ENCODE measurements around the gene CDK15.
"Not testable (repeated sequence)": the region's sequence is repeated elsewhere in the genome, so short reads cannot be mapped to it uniquely, and the experiment has no call there.

The CDK15 gene

DNA sequence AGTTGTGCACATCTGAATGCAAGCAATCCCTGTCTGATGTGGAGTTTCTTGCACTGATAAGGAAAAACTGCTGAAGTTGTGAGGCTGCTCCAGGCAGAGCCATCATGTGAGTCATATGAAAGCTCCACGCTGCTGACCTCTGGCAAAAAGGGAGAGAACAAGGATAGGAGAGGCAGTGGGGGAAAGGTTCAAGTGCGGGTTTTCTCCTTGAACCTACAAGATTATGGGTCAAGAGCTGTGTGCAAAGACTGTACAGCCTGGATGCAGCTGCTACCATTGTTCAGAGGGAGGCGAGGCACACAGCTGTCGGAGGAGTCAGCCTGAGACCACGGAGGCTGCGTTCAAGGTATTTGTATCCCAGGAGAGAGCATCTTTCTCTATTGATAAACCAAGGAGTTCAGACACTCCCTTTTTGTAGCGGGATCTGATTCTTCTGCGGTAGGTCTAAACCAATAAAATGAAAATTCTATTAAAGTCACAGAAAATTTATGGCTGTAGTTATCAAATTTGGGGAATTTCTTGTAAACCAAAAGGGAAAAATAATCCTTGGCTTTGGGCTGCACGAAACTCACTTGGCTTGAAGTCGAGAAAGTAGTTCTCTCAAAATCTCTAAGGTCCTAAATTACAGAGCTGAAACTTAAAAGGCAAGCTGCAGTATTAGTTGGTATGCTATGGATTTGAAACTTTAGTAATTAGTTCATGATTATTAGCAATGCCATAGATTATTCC lies at the start of gene CDK15:
Gene CDK15, plus strand, starts transcription at position 96 of the 729 bp plus-strand sequence. Its CDS starts 128 bp downstream, at position 224.
- H3K4me1 ChIP-seq (ENCODE audit: control insufficient read depth, insufficient read depth, low read length), result peaks cover 9% of the 10 kb centered on the region
- no peak within 1 kb of the TSS for H3K9ac ChIP-seq (ENCODE audit: low read depth, low read length)
- H3K36me3 ChIP-seq (ENCODE audit: control insufficient read depth, insufficient read depth, low read length), result no peaks in the 10 kb centered on the region
- H3K27me3 ChIP-seq (ENCODE audit: control insufficient read depth, insufficient read depth, low read length), result no peaks in the 10 kb centered on the region
- no peaks in the 10 kb centered on the region for H3K9me3 ChIP-seq (ENCODE audit: control insufficient read depth, insufficient read depth, low read length)
- no peak within 1 kb of the TSS for H3K4me3 ChIP-seq (ENCODE audit: low read depth, low read length)

DNA sequence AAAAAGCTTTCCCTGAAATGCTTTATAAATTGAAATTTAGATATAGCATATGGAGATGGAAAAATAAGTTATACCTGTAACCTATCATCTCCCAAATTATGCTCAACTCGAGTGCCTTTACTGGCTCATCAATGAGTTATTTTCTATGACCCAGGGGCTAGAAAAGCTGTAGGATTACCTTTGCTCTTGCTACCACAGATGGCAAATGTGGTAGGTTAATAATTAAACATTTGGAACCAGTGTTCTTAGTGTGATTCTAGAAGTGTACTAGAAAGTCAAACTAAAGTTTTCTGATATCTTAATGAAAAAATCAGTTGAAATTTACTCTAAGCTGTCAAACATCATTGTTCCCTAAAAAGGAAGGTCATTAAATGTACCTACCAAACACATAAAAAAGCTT lies 48.1 kb upstream of the CDK15 start:
- no peaks in the 10 kb centered on the region for H3K27me3 ChIP-seq (ENCODE audit: control insufficient read depth, insufficient read depth, low read length)

DNA sequence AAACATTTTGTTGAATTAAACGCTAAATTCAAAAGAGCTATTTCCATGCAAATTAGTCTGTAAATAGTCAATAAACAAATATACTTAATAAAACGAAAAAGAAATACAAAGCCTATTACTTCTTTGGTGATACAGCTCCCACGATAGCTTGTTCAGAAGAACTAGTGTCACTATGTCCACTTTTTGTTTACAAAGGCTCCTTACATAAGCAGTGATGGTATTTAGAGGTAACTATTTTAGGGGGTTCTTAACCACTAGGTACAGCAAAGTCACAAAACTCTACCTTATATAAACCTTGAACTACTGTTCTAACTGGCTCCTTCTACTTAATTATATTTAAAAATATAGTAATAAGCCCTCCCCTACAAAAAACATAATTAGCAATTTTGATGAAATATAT lies 47.5 kb upstream of the CDK15 start:
- Histone ChIP-seq H3K36me3 (ENCODE audit: control insufficient read depth, insufficient read depth, low read length) (no peaks in the 10 kb centered on the region), H3K4me1 (ENCODE audit: control insufficient read depth, insufficient read depth, low read length) (no peaks in the 10 kb centered on the region), H3K9ac (ENCODE audit: low read depth, low read length) (no peak overlapping the region), H3K4me3 (ENCODE audit: low read depth, low read length) (no peak overlapping the region), H3K9me3 (ENCODE audit: control insufficient read depth, insufficient read depth, low read length) (no peaks in the 10 kb centered on the region), H3K27me3 (ENCODE audit: control insufficient read depth, insufficient read depth, low read length) (no peaks in the 10 kb centered on the region)

More for the DNA sequence above, 48.1 kb upstream of the CDK15 start:
- H3K36me3 ChIP-seq (ENCODE audit: control insufficient read depth, insufficient read depth, low read length), result no peaks in the 10 kb centered on the region
- no peaks in the 10 kb centered on the region for H3K4me1 ChIP-seq (ENCODE audit: control insufficient read depth, insufficient read depth, low read length)
- H3K4me3 ChIP-seq (ENCODE audit: low read depth, low read length), result no peak overlapping the region
- H3K9me3 ChIP-seq (ENCODE audit: control insufficient read depth, insufficient read depth, low read length), result no peaks in the 10 kb centered on the region
- no peak overlapping the region for H3K9ac ChIP-seq (ENCODE audit: low read depth, low read length)

DNA sequence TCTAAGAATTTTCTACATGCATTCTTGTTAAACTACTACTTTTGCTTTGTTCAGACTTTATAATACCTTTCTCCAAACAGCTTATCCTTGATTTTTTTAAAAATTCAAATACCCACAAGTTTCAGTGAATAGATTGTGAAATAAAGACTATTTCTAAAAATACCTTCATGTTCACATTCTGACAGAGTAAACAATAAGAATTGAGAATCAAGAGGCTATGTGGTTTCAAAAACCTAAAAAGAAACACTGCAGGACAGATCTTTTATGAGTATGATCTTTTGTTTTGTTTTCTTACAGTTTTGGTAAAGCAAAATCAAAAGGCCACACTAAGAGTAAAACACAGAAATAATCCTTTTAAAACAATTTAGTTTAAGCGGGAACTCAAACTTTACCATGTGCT lies 46.8 kb upstream of the CDK15 start:
- Histone ChIP-seq H3K27me3 (ENCODE audit: control insufficient read depth, insufficient read depth, low read length) (no peaks in the 10 kb centered on the region), H3K9me3 (ENCODE audit: control insufficient read depth, insufficient read depth, low read length) (no peaks in the 10 kb centered on the region), H3K4me3 (ENCODE audit: low read depth, low read length) (no peak overlapping the region), H3K36me3 (ENCODE audit: control insufficient read depth, insufficient read depth, low read length) (no peaks in the 10 kb centered on the region), H3K4me1 (ENCODE audit: control insufficient read depth, insufficient read depth, low read length) (no peaks in the 10 kb centered on the region), H3K9ac (ENCODE audit: low read depth, low read length) (no peak overlapping the region)

DNA sequence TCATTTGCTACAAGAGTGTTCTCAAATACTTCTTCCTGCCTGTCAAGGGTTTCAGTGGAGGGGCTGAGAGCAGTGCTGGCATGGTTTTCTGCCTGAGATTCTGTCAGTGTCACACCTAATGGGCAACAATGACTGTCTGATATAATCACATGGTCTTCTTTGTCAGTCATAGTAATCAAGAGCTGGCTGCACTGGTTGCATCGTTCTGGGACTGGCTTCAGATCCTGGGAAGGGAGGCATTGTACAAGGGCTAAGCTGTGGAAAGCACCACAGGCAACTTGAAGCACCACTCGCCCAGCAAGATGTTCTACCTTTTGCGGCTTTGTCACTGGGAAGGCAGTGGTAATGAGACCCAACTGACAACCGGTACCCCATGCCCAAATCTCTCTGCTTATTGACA lies 45.2 kb upstream of the CDK15 start:
- H3K27me3 ChIP-seq (ENCODE audit: control insufficient read depth, insufficient read depth, low read length), result no peaks in the 10 kb centered on the region
- H3K9ac ChIP-seq (ENCODE audit: low read depth, low read length), result no peak overlapping the region
- no peak overlapping the region for H3K4me3 ChIP-seq (ENCODE audit: low read depth, low read length)
- H3K9me3 ChIP-seq (ENCODE audit: control insufficient read depth, insufficient read depth, low read length), result no peaks in the 10 kb centered on the region
- H3K36me3 ChIP-seq (ENCODE audit: control insufficient read depth, insufficient read depth, low read length), result no peaks in the 10 kb centered on the region
- no peaks in the 10 kb centered on the region for H3K4me1 ChIP-seq (ENCODE audit: control insufficient read depth, insufficient read depth, low read length)

DNA sequence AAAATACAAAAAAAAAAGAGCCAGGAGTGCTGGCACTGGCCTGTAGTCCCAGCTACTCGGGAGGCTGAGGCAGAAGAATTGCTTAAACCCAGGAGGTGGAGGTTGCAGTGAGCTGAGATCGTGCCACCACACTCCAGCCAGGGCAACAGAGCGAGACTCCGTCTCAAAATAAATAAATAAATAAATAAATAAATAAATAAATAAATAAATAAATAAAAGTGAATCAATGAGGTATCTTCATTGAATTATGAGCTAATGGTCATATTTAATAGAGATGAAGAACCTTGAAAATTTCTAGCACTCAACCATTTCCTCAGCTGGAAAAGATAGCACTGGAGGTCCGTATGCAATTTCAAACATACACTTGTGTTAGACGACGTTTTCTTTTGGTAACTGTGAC lies 41.9 kb upstream of the CDK15 start:
- not testable (repeated sequence) for H3K4me1 ChIP-seq (ENCODE audit: control insufficient read depth, insufficient read depth, low read length); H3K9ac ChIP-seq (ENCODE audit: low read depth, low read length); H3K4me3 ChIP-seq (ENCODE audit: low read depth, low read length); H3K27me3 ChIP-seq (ENCODE audit: control insufficient read depth, insufficient read depth, low read length); H3K36me3 ChIP-seq (ENCODE audit: control insufficient read depth, insufficient read depth, low read length); H3K9me3 ChIP-seq (ENCODE audit: control insufficient read depth, insufficient read depth, low read length)

DNA sequence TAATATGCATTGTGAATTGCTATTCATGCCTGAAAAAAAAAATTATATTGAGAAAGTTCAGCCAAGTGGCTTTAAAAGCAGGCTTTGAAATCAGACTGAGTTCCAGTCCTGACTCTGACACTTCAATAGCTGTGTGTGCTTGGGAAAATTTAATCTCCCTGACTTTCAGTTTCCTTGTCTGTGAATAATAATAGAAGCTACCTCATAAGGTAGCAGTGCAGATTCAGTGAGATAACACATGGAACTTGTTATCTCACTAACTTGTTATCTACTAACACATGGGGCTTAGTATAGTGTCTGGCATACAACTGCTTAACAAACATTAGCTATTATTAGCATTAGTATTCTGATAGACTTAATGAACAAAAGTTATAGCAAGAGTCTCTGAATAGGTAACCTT lies 40.5 kb upstream of the CDK15 start:
- Histone ChIP-seq H3K36me3 (ENCODE audit: control insufficient read depth, insufficient read depth, low read length) (no peaks in the 10 kb centered on the region), H3K9ac (ENCODE audit: low read depth, low read length) (no peak overlapping the region), H3K4me3 (ENCODE audit: low read depth, low read length) (no peak overlapping the region), H3K9me3 (ENCODE audit: control insufficient read depth, insufficient read depth, low read length) (no peaks in the 10 kb centered on the region), H3K4me1 (ENCODE audit: control insufficient read depth, insufficient read depth, low read length) (no peaks in the 10 kb centered on the region), H3K27me3 (ENCODE audit: control insufficient read depth, insufficient read depth, low read length) (no peaks in the 10 kb centered on the region)

DNA sequence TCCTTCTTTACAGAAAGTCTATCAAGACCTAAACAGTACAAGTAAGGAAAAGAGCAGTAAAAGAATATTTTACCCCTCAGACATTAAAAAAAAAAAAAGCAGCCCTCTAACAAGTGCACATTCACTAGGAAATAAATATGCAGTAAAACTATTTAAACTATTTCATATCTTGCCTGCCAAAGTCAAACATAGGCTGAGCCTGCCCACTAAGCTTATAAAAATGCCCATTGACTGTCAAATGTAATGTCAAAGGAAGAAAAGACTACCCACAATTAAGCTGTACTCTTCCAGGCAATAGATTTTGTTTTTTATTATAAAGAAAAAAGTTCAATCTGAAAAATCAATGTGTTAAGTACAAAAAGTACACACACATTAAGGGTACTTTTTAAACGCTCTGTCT lies 37.4 kb upstream of the CDK15 start:
- no peaks in the 10 kb centered on the region for H3K9me3 ChIP-seq (ENCODE audit: control insufficient read depth, insufficient read depth, low read length)
- H3K4me3 ChIP-seq (ENCODE audit: low read depth, low read length), result no peak overlapping the region

DNA sequence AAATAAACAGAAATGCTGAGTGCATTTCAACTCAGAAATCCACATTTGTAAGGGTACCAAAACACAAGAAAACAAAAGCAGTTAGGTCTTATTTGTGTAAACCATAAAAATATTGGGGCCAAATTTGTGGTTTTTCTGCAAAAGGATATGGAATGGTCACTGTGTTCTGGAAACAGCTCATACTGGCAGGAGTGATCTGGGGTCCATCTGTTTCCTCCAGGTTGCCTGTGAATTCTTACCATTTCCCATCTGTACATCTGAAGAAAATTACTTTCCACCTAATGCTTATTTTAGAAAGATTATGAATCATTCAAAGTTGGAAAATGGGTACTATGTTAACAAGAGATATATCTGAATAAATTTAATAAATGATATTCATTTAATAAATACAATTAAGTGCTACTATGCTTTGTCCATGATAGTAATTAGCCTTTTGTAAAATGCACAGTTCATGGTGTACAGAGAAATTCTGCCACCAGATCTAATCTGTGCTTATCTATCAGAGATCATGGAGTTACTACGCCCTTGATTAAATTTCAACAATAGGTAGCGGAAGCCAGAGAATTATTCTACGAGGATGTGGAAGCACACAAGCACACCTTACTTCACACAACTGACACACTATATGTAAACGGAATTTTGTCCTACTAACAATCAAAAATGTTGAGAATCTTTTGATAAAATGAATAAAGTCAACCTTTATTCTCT lies 36.5 kb upstream of the CDK15 start:
- H3K4me1 ChIP-seq (ENCODE audit: control insufficient read depth, insufficient read depth, low read length), result peaks cover 11% of the 10 kb centered on the region
- no peaks in the 10 kb centered on the region for H3K9me3 ChIP-seq (ENCODE audit: control insufficient read depth, insufficient read depth, low read length)
- no peaks in the 10 kb centered on the region for H3K36me3 ChIP-seq (ENCODE audit: control insufficient read depth, insufficient read depth, low read length)
- no peaks in the 10 kb centered on the region for H3K27me3 ChIP-seq (ENCODE audit: control insufficient read depth, insufficient read depth, low read length)
- no peak overlapping the region for H3K9ac ChIP-seq (ENCODE audit: low read depth, low read length)
- H3K4me3 ChIP-seq (ENCODE audit: low read depth, low read length), result no peak overlapping the region

More for the DNA sequence above, 37.4 kb upstream of the CDK15 start:
- Histone ChIP-seq H3K36me3 (ENCODE audit: control insufficient read depth, insufficient read depth, low read length) (no peaks in the 10 kb centered on the region), H3K4me1 (ENCODE audit: control insufficient read depth, insufficient read depth, low read length) (peaks cover 7% of the 10 kb centered on the region), H3K27me3 (ENCODE audit: control insufficient read depth, insufficient read depth, low read length) (no peaks in the 10 kb centered on the region), H3K9ac (ENCODE audit: low read depth, low read length) (no peak overlapping the region)

DNA sequence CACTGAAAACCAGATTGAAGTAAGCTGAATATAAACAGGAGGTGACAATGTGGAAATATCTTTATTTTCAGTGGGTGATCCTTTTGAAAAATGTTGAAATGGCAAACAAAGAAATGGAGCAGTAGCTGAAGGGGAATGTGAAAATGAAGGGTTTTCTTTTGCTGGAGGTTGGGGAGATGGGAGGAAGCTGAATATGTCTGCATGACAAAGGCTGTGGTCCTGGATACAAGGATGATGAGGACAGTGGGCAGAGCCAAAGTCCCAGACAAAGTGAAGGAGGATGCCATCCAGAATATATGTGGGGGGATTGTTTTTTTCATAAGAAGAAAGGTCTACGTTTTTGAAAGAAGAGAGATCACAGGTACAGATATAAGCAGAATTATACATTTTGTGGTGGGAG lies 32.3 kb upstream of the CDK15 start:
- Histone ChIP-seq H3K27me3 (ENCODE audit: control insufficient read depth, insufficient read depth, low read length) (no peaks in the 10 kb centered on the region), H3K4me3 (ENCODE audit: low read depth, low read length) (no peak overlapping the region), H3K9ac (ENCODE audit: low read depth, low read length) (no peak overlapping the region), H3K36me3 (ENCODE audit: control insufficient read depth, insufficient read depth, low read length) (no peaks in the 10 kb centered on the region), H3K9me3 (ENCODE audit: control insufficient read depth, insufficient read depth, low read length) (no peaks in the 10 kb centered on the region), H3K4me1 (ENCODE audit: control insufficient read depth, insufficient read depth, low read length) (peaks cover 20% of the 10 kb centered on the region)

DNA sequence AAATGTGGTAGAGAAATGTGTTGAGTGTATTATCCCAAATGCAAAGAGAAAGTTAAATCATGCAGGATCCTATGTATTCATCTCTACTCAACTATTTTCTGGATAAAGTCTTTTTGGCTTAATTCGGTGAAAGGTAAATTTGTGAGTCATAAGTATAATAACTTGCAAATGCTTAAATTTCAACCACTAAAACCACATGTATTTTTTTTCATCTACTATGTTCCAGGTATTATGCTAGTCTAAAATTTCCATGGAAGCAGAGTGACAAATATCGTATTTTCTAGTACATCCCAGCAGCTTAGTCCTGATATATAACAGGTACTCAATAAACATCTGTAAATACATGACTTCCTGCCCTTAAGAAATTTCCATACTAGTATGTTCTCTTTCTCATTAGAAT lies 31.8 kb upstream of the CDK15 start:
- H3K4me1 ChIP-seq (ENCODE audit: control insufficient read depth, insufficient read depth, low read length), result peaks cover 25% of the 10 kb centered on the region
- H3K9ac ChIP-seq (ENCODE audit: low read depth, low read length), result no peak overlapping the region
- H3K4me3 ChIP-seq (ENCODE audit: low read depth, low read length), result no peak overlapping the region
- no peaks in the 10 kb centered on the region for H3K9me3 ChIP-seq (ENCODE audit: control insufficient read depth, insufficient read depth, low read length)
- H3K36me3 ChIP-seq (ENCODE audit: control insufficient read depth, insufficient read depth, low read length), result no peaks in the 10 kb centered on the region
- no peaks in the 10 kb centered on the region for H3K27me3 ChIP-seq (ENCODE audit: control insufficient read depth, insufficient read depth, low read length)

DNA sequence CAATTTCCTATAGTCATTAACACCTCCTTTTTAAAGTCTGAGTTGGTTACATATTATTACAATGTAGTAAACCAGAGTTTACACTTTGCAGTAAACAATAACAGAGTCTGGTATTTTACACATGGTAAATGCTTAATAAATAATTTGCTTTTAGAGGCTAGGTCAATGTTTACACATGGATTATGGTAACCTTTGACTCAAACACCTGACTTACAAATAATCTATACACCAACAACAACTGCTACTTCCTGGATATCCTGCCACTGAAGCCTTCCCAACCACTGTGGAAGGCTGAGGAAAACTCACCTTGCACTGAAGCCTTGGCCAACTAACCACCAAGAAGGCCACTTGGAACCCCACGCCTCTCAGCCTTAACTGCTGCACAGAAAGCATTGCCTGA lies 31.0 kb upstream of the CDK15 start:
- H3K4me1 ChIP-seq (ENCODE audit: control insufficient read depth, insufficient read depth, low read length), result peaks cover 25% of the 10 kb centered on the region
- H3K9me3 ChIP-seq (ENCODE audit: control insufficient read depth, insufficient read depth, low read length), result no peaks in the 10 kb centered on the region
- H3K36me3 ChIP-seq (ENCODE audit: control insufficient read depth, insufficient read depth, low read length), result no peaks in the 10 kb centered on the region
- no peak overlapping the region for H3K9ac ChIP-seq (ENCODE audit: low read depth, low read length)
- no peaks in the 10 kb centered on the region for H3K27me3 ChIP-seq (ENCODE audit: control insufficient read depth, insufficient read depth, low read length)
- H3K4me3 ChIP-seq (ENCODE audit: low read depth, low read length), result no peak overlapping the region

Measured in iPS-15b (cell line).